GM18499 (cell line): ENCODE results near the gene SIRT3.

Experiments
- ATAC-seq: cut with Tn5 transposase; IDR thresholded peaks from one replicate; pipeline ENCODE4 v1.9.1; 2021; ENCODE audit warnings: moderate number of reproducible peaks; ENCODE audit not compliant: insufficient read depth, unreplicated experiment

SIRT3 gene

GRCh38 chr11:218815-219593 lies 17.1 kb downstream of the SIRT3 start:
- ATAC-seq = no peak

DNA sequence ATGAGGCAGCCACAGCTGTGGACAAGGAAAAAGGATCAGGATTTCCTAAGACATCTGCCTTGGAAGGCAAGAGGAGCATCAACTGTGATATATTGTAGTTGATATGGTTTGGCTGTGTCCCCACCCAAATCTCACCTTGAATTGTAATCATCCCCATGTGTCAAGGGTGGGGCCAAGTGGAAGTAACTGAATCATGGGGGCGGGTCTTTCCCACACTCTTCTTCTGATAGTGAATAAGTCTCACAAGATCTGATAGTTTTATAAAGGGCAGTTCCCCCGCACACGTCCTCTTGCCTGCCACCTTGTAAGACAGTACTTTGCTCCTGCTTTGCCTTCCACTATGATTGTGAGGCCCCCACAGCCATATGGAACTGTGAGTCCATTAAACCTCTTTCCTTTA lies 18.4 kb downstream of the SIRT3 start:
- no peak for ATAC-seq

- no peak for ATAC-seq
Observed at GRCh38 chr11:216081-216974, 19.8 kb downstream of the SIRT3 start.

GRCh38 chr11:215581-216037 lies 20.5 kb downstream of the SIRT3 start:
- ATAC-seq = no peak

DNA sequence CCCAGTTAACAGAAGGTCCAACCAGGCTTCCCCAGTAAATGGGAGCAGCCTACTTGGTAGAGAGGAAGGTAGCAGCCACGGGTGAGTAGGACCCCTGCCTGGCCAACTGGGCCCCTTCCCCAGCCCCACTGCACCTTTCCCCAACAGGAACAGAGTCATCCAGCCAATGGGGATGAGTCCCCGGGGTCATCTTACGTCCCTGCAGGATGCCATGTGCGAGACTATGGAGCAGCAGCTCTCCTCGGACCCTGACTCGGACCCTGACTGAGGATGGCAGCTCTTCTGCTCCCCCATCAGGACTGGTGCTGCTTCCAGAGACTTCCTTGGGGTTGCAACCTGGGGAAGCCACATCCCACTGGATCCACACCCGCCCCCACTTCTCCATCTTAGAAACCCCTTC lies 22.1 kb downstream of the SIRT3 start:
- no peak for ATAC-seq

DNA sequence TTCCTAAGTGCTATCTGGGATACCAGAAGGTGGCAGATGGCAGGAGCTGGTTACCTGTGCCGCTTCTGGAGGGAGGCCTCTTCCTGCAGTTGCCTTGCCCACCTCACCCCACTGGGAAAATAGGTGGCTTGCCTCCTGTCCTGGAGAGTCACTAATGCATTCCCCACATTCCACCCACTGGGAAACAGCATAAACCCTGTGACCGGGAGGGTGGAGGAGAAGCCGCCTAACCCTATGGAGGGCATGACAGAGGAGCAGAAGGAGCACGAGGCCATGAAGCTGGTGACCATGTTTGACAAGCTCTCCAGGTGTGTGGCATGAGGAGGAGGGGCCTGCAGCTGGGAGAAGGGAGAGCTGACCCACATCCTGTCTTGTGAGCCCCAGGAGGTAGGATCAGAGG lies 23.0 kb downstream of the SIRT3 start:
- ATAC-seq = no peak

GRCh38 chr11:212150-213100 lies 23.7 kb downstream of the SIRT3 start:
- no peak for ATAC-seq

DNA sequence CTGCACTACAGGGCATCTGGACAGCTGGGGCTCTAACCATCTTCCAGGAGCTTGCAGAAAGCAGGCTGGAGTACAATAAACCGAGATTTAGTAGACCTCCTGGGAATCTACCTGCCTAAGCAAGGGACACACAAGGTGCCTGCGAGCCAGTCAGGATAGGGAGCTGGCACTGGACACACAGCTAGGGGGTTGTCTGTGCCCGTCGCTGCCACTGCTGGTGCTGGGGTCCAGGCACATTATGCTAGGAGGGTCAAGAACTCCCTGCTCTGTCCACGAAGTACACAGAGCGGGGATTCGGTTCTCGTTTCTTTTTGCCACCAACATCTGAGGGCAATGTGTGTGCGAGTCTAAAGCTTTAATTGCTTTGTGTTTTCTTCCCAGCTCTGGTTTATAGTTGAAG lies 24.4 kb downstream of the SIRT3 start:
- no peak for ATAC-seq

DNA sequence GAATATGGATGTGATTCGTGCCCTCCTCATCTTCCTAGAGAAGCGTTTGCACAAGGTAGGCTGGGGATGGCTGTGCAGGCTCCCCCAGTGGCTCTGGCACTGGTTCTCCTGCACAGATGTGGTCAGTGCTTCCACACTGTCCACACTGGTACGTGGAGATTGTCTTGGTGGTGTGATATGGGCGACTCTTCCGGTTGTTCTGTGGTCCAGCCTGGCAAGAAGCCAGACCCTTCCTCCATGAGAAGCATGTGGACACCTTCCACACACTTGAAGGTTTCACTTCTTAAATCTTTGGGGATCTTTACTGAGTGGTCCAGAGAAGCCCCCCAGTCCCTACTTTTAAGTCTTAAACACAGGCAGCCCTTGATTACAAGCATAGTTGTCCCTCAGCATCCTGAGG lies 24.8 kb downstream of the SIRT3 start:
- ATAC-seq = no peak

- no peak for ATAC-seq
Observed at GRCh38 chr11:210803-211180, 25.4 kb downstream of the SIRT3 start.

GRCh38 chr11:210122-210802 lies 25.9 kb downstream of the SIRT3 start:
- ATAC-seq = no peak

- no peak for ATAC-seq
Observed at GRCh38 chr11:209275-210121, 26.6 kb downstream of the SIRT3 start.

DNA sequence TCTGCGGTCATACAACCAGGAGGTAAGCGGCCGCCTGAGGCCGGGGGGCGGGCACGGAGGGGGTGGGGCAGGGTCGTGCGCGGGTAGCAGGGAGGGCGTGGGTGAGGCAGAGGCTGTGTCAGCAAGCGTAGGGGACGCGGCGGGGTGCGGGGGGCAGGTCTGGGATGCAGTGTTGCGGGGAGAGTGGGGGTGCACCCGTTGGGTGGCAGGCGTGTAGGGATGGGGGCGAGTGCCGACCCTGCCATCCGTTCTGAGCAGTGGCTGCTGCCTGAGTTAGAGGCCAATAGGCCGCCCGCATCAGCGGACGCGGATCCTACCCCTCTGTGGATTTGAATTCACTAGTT lies 27.3 kb downstream of the SIRT3 start:
- no peak for ATAC-seq

- no peak for ATAC-seq
Observed at GRCh38 chr11:208181-208916, 27.8 kb downstream of the SIRT3 start.

DNA sequence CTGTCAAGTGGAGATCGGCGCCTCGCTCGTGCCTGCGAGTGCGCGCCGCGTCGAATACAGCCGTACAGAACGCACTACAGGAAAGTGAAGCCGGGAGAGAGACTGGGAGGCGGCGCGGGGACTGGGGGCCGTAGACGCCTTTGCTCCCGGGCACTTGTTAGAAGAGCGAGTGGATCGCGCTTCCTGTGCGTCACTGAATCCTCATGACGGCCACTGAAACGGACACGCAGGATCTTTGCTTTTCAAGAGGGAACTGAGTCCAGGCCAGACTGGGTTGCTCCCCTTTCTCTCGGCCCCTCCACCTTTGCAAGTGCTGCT lies 28.3 kb downstream of the SIRT3 start:
- ATAC-seq = no peak

DNA sequence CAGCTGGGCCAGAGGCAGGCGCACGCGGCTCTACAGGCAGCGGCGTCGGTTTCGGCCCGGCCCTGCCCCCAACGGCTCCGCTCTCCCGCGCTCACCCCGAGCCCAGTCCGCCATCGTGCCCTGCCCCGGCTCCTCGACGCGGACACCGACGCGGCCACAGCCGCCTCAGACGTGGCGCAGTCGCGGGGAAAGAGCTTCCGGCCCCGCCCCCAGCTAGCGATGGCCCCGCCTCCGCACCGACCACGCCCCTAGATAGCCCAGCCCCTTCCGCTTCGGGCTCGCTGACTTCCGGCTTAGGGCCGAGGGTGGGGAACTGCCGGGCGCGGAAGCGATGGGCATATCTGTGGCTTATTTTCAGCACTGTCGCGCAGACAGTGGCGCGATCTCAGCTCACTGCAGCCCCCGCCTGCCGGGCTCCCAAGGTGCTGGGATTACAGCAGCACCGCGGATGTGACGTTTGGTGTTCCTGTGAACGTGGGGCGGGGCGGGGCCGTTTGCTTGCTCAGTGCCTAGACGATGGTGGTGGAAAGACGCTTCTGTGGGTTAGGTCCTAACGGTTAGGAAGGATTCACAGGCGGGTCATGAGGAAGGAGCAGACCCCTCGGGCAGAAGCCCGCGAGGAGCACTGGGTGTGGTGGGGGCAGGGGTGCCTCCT lies 28.8 kb downstream of the SIRT3 start, which contains the start of the genes BET1L and RIC8A:
Gene BET1L, minus strand, starts transcription at position 192 of the 655 bp plus-strand sequence. Its CDS starts 78 bp downstream, at position 114.
Gene RIC8A, plus strand, starts transcription at position 501 of the 655 bp plus-strand sequence. CDS start 1,147 bp downstream, outside the sequence.
- ATAC-seq = peak; percentile 78

- no peak for ATAC-seq
Observed at GRCh38 chr11:206526-207207, 29.5 kb downstream of the SIRT3 start.
